ENCODE results near the gene RREB1.

RREB1 gene

DNA sequence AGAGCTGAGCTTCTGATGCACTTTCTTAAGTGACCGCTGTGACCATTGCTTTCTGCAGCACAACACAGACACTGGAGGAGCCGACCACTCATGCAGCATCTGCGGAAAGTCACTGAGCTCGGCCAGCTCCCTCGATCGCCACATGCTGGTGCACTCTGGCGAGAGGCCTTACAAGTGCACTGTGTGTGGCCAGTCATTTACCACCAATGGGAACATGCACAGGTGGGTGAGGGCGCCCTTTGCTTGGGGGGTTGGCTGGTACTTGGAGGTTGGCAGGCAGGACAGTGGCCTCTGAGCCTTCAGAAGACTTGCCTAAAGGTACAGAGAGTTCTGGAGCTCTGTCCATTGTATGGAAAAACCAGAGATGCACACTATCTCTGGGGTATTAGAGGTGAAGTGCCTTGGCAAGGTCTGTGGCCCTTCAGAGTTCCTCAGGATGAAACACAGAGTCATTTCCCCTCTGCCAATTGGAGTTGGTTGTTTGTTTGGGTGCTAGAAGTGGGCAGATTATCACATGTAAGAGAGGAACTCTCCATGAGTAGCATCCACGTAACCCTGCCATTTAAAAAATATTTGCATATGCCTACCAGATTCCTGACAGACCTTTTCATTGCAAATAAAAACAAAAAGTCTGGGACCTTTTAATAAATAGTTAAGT, 81.5 kb downstream of the RREB1 start:
- FAIRE-seq (no peak), DNase-seq (ENCODE audit: low spot score) (no peak)

DNA sequence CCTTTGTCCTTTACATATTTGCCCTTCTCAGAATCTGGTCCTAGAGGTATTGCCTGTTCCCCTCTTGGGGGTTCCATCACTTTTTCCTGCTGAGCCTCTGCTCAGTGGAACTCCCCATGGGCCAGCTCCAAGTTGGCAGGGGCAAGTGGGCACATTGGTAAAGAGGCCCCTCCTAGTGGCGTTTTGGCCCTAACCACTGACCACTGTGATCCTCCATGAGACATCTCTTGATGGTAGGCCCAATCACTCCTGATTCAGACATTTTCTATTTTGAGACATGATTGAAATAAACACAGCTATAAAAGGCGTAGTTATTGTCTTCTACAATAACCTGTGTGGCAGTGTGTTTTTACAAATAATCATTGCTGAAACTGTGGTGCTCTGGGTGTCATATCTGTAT, 83.0 kb downstream of the RREB1 start:
- FAIRE-seq (no peak), DNase-seq (ENCODE audit: low spot score) (no peak)

DNA sequence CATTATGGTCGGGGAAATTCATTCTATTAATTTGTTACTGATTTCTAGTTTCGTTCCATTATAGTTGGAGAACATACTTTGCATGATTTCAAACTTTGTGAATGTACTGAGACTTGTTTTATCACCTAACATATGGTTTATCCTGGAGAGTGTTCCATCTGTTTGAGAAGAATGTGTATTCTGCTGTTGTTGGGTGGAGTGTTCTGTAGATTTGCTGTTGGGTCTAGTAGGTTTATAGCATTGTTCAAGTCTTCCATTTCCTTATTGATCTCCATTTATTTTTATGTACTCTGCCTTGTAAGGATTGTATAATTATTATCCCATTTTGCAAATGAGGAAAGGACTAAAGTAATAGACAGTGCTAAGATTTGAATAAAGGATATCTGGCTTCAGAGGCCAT, 85.4 kb downstream of the RREB1 start:
- no peak for FAIRE-seq
- no peak for DNase-seq (ENCODE audit: low spot score)

DNA sequence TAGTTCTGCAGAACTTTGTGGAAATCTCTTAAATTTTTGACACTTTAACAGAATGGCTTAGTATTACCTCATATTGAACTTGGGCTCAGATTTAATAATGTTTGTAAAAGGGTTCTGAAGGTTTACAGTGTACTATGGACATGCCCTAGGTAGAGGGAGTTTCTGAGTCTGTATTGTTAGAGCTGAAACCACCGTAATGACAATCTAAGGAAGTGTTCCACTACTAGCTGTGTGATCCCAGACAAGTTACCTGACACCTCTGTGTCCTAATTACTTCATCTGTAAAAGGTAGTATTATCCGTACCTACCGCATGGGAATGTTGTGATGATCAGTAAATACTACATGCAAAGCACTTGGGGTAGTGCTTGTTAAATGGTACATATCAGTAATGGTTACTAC, 86.9 kb downstream of the RREB1 start:
- FAIRE-seq (no peak), DNase-seq (ENCODE audit: low spot score) (no peak)

DNA sequence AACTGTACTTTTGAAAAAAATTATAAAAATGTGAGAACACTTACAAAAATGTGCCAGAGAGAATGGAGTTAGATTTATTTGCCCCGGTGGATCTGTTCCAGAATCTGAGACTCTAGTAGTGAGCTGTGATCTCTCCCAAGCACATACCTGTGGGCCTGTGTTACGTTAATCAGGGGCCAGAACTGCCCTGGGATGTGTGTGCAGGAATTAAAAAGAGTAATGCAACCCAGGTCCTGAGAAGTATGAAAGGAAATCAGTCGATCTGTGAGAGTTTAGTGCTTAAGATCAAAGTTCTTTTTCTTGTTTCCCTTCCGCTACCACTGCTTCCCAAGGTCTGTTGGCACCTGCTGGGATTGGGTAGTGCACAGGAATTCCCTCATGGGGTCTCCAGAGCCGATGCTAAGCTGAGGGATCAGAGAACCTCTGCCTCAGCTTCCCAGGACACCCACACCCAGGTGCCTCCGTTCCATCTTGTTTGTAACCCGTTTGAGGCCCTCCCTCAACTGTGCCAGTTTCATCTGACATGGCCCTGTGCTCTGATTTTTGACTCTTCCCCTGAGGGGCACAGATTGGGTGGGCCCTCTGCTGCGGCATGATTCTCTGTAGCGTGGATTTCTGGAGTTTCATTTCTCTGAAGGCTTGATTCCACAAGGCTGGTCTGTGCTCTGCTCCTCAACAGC, 87.7 kb downstream of the RREB1 start:
- FAIRE-seq (no peak), DNase-seq (ENCODE audit: low spot score) (no peak)

DNA sequence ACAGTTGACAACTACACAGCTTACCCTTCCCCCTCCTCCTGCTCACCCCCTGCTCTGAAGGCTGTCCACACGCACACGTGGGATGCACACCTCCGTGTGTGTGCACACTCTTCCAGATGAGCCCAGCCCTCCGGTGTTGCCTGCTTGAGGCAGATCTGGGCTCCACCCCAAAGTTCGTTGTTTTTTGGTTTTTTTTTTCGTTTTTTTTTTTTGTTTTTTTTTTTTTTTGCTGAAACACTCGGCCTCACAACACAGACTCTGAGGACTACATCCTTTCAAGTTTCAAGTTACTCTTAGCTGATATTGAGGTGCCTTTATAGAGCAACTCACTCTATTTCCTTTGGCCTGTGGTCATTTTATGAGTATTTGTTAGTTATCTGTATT, 88.2 kb downstream of the RREB1 start:
- DNase-seq (ENCODE audit: low spot score) (no peak), FAIRE-seq (no peak)

DNA sequence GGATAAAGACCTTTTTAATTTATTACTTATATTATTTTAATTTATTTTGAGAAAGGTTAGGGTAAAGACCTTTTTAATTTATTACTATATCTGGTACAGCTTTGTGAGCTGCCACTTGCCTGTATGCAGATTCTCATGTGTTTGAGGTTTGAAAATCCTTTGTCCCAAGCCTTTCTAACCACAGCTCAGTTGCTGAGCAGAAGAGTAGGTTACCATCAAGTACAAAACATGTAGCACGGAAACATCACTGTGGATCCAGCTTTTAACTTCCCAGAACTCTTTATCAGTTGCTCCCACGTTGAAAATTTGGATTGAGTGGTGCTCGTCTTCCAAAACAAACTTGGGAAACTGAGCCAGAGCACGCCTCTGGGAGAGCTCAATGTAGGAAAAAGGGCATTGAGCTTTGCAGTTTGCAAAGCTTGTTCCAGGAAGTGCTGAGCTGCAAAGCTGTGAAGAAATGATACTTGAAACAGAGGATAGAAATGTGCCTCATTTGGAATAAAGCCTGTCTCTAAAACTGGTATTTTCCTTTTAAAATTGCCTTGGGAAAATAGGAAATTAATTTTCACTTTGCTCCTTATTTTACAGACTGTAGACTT, 89.0 kb downstream of the RREB1 start:
- FAIRE-seq (no peak), DNase-seq (ENCODE audit: low spot score) (no peak)

DNA sequence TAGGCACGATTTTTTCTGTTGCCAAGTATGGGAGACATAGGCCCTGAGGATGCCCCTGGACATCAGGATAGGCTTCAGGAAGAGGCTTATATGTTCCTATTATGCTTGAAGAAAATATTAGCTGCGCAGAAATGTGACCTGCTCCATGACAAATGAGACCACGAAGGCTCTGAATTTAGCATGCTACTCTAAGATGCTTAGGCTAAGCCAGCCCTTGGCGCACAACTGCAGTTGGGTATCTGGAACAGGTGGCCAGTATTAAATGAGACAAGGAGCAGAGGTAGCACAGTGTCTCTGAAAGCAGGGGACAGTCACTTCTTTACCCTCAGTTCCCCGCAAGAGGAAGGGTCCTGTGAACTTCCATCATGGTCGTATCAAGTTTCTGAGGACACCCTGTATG, 90.0 kb downstream of the RREB1 start:
- FAIRE-seq (no peak), DNase-seq (ENCODE audit: low spot score) (no peak)

DNA sequence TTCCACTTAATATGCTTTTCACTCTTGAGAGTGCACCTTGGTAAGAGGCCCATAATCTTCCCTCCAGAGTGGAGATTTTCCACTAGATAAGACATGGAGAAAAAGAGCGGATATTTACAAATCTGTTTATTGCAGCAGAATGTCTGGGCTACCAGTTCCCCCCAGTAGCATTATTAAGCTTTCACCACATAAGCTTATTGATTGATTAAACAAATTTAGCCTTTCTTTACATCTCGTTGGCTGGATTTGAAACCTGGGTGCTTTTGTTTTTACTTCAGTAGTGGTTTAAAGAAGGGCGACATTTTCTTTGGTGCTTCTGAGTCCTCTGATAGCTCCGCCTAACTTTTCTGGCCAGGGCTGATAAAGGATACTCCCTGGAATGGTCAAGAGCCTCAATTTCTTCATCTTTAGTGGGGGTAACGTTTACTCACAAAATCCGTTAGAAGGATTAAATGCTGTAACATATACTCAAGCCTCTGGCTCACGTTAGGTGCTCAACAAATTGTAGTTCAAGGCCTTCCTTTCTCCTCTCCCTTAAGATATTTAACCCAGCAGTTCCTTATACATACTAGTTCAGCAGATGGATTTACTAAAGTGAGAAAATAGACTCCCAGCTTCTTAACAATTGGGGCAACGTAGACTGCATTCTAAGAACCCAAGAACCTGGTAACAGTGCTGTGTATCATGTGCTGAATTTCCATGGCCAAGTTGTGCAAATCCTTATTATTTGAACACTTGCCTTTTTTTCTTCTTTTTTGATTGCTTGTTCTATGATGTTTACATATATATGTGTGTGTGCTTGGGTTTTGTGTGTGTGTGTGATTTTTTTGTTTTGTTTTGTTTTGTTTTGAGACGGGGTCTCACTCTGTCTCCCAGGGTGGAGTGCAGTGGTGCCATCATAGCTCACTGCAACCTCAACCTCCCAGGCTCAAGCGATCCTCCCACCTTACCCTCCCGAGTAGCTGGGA, 91.4 kb downstream of the RREB1 start:
- FAIRE-seq (no peak), DNase-seq (ENCODE audit: low spot score) (no peak)

DNA sequence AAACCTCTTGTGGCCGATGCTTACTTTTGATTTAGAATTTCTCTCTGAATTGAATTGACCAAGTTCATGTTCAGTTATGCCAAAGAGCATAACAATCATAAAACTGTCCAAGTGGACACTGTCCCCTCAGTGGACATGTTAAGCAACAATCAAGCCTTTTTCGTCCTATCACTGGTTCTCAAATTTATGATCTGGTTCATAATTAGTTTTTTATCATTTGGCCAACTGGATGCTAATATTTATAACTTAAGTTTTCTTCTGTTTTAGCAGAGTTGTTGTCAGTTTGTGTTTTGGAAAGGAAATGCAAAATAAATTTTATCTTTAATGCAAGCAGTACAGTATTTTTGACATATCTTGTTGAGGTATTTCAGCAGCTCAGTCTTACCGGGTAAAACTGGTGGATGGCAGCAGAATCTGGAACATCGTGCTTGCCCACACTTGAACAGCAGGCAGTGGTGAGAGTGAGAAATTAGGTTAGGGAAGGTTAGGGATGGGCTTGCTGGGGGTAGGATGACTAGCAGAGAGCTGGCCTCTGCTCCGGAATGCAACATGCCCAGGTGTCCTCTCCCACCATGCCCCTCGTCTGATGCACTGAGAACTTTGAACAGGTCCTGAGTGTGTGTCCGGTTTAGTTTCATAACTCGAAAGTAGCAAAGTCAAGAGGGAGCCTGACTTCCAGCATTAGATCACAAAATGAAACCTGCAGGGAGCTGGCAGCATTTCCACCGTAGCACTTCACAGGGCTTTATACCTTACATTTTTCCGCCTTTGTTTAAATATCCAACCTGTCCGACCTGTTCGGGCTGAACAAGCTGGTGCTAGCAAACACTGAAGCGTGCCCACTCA, 93.1 kb downstream of the RREB1 start:
- FAIRE-seq (no peak), DNase-seq (ENCODE audit: low spot score) (no peak)

DNA sequence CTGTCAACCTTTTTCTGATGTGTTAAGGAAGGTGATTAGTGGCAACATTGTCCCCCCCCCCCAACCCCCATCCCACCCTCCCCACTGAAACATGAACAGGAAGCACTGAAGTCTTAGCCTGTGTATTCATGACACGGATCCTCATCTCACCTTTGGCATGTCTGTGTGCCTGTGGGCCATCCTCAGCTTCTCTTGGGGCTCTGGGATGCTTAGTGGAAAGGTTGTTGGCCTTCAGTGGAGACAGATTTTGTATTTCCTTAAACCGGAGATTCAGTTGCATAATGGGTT, 93.6 kb downstream of the RREB1 start:
- FAIRE-seq (no peak), DNase-seq (ENCODE audit: low spot score) (no peak)

DNA sequence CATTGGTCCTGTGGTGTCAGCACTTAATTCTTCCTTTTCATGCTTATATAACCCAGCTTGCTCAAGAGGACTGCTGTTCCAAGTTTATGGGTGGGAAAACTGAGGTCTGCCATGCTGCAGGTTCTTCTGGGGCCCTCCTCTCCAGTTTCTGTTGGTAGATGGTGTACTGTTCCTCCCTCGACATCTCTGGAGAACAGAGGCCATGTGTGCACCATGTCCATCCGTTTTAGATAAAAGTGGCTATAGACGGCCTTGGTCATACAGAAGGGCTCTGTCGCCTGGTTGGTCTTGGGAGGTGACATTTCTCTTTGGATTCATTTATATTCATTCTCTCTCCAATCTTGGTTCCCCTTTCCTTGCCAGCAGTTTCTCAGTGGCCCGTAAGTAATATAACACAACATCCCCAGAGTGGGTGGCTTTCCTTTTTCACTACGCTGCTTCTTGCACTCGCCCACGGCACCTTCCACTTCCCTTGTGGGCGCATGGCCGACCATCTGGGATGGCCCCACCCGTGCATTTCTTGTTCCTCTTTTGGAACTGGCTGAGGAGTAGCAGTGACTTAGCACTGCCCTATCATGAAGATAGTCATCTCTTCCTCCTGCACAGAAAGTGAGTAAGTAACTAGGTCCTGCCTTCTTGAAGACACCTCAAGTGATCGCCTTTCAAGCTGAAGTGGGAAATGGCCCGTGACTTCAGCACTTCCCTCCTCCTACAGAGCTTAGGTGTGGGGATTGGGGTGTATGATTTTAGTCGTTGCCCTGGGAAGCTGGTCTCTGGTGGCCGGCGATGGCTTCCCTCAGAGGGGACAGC, 94.2 kb downstream of the RREB1 start:
- FAIRE-seq: no peak
- no peak for DNase-seq (ENCODE audit: low spot score)

DNA sequence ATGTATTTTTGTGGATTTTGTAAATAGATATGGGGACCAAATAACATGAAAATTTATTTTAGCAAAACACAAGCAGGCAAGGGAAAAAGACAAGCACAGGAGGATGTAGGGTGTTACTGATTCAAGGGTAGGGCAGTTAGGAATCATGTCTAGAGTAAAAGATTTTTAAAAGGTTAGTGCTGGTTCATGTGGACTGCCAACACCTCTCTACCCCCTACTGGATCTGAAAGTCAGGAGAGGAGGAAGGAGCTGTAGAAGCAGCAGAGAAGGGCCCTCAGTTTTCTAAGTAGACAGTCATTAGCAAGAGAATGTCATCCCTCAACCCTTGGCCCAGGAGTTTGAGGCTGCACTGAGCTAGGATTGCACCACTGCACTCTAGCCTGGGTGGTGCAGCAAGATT, 95.2 kb downstream of the RREB1 start:
- DNase-seq (ENCODE audit: low spot score) (no peak), FAIRE-seq (no peak)

DNA sequence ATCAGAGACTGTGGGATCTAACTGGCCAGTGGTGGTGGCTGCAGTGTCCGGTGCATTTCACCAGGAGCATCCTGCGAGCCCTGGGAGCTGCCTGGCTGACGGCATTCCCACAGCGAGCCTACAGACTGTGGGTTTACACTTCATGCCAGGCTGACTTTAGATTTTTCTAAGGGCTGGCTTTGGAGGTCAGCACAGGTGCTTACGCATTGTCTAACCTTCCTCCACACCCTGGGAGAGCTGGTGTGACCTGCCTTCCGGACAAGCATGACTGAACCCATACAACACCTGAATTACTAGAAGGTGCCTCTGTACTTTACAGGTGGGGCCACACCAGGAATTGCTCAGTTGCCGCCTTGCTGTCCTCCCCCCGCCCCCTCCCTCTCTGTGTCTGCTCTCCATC, 96.2 kb downstream of the RREB1 start:
- no peak for DNase-seq (ENCODE audit: low spot score)
- FAIRE-seq: no peak

DNA sequence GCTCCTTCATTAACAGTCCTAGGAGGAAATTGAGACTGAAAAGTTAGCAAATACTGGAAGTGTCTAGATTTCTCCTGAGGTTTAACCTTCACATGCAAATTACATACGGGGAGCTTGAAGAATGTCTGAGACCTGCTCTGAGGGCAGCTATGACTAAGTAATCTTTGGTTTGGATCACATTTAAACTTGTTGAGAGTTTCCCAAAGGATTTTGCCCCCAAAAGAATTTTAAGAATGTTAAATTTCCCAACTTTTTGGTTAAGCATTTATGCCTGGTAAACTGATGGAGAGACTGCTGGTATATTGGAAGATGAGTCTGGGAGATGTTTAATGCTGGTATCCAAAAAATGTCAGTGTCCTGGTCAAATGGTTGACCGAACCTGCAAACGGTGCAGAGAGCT, 97.0 kb downstream of the RREB1 start:
- peak; percentile 5 for DNase-seq (ENCODE audit: low spot score)

DNA sequence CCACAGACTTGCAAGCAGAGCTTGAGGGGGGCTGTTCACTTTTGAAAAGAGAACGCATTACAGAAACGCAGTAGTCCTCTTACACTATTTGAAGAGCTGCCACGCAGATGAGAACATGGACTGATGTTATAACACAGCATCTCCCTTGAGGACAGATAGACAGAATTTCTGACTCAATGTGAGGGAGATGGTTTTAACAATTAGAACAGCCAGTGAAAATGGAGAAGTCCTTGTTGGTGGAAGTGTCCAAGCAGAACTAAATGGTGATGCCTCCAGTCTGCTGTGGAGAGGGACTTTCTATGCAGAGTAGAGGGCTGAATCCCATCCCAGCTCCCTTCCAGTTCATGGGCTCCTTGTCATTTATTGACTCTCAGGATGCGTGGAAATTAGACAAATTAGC, 100.0 kb downstream of the RREB1 start:
- DNase-seq (ENCODE audit: low spot score): no peak

More for the DNA sequence above, 97.0 kb downstream of the RREB1 start:
- no peak for FAIRE-seq

DNA sequence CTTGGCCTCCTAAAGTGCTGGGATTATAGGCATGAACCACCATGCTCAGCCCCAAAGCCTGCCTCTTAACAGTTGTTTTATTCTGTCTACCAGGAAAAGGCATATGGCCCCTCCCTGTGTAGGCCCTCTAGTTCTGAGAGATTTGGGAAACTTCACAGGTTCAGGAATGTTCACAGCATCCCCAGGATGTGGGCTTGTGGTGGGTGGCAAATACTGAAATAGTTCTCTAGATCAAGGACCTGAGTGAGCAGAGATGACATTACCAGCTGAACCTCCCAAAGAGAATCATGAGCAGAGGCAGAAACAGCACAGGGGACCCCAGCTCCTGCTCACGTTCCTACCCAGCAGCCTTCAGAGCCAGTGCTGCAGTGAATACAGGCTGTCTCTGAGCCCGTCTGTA, 105.7 kb downstream of the RREB1 start:
- no peak for DNase-seq (ENCODE audit: low spot score)
- no peak for FAIRE-seq

More for the DNA sequence above, 100.0 kb downstream of the RREB1 start:
- FAIRE-seq: no peak

DNA sequence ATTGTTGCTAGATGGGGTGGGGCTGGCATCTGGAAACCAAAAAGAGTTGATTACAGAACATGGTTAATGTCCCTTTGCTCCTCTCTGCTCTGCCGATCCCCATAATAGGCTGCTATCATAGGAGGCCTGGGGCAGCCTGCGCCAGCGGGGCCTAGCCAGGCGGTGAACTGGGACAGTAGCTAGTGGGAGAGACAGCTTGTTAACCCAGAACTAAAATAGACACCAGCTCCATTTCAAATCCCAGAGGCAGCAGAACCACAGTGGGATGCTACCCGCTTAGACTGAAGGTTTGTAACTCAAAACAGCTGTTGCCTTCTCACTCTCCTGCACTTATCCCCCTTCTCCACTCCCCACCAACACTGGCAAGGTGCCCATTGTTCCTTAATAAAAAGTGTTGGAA, 106.7 kb downstream of the RREB1 start:
- FAIRE-seq (no peak), DNase-seq (ENCODE audit: low spot score) (no peak)

DNA sequence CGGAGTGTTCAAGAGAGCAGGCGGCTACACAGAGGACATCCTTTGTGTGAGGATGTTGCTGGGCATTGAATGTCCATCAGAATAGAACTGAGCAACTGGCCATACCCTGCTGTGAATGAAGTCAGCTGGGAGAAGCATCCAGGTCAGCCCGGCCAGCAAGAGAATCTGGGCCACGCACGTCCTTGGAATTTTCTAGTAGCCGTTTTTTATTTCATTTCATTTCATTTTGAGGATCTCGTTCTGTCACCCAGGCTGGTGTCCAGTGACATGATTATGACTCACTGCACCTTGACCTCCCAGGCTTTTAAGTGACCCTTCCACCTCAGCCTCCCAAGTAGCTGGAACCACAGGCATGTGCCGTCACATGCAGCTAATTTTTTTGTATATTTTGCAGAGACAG, 107.4 kb downstream of the RREB1 start:
- FAIRE-seq: peak; percentile 83

DNA sequence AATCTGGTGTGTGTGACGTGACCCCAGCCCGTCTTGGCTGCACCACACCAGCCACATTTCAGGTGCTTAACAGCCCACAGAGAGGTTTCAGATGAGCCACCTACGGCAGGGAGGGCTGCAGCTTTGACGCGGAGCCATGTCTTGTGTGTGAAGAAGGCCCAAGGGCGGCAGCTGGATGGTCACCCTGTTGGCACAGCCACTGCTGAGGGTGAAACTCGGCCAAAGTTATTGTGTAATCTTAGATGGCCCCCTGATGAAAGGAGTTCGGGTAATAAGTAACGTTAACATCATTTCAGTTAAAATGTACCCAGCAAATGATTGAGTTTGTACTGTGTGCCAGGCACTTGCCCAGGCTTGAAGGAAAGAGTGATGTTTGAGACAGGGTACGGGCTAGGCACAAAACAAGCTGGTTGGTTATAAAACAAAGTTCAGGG, 108.1 kb downstream of the RREB1 start:
- FAIRE-seq (peak; percentile 86), DNase-seq (ENCODE audit: low spot score) (peak; percentile 77)

More for the DNA sequence above, 107.4 kb downstream of the RREB1 start:
- DNase-seq (ENCODE audit: low spot score): peak; percentile 88
